ENCODE measurements around the gene TRAPPC10.

The TRAPPC10 gene

GRCh38 chr21:43983860-43984420 lies 28.2 kb upstream of the TRAPPC10 start:
- no peak for DNase-seq

- DNase-seq, result no peak
Observed at GRCh38 chr21:43984905-43985689, 27.0 kb upstream of the TRAPPC10 start.

DNA sequence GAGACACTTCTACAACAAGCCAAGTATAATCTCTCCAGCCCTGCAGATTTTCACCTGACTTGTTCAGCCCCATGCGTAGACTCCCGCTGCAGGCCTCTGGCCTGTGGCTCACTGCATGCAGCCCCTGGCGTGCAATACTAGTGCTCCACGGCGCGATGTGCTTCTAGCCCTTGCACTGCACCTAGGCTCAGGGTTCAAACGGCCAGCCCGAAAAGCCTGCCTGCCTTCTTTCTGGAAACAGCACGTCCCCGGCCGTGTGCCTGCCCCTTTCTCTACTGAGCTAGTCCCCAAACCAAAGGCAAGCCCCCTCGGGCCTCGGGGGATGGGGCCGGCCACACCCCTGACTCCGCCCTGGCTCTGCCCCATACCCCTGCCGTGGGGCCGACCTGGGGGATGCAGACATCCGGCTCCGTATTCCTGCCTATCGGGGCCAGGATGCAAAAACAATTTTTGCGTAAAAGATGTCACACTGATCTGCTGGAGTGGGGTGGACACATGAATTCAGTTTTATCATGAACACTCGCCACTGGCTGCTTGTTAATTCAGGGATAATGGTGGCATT lies 26.3 kb upstream of the TRAPPC10 start:
- DNase-seq, result no peak

GRCh38 chr21:43986544-43987451 lies 25.3 kb upstream of the TRAPPC10 start:
- no peak for DNase-seq

GRCh38 chr21:43987509-43987908 lies 24.6 kb upstream of the TRAPPC10 start:
- DNase-seq, result no peak

DNA sequence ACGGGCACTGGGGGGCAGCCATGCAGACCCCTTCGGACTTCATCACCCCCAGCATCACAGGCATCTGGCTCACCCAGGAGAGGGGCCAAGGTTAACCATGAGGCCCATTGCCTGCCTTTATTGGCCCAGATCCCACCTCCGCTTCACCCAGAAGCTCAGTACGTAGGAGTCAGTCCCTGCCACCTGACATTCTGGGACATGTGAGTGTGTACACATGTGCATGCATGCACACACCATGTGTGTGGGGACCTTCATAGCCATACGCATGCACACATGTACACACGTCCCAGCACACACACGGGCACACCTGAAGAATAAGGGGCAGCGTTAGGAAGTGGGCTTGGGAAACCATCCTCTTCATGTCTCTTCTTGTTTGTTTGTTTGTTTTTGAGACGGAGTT lies 24.1 kb upstream of the TRAPPC10 start:
- no peak for DNase-seq

- DNase-seq, result no peak
Observed at GRCh38 chr21:43988506-43989230, 23.4 kb upstream of the TRAPPC10 start.

GRCh38 chr21:43989401-43989800 lies 22.7 kb upstream of the TRAPPC10 start:
- no peak for DNase-seq

GRCh38 chr21:43991447-43991991 lies 20.6 kb upstream of the TRAPPC10 start:
- no peak for DNase-seq

GRCh38 chr21:43992121-43992520 lies 20.0 kb upstream of the TRAPPC10 start:
- DNase-seq, result no peak

GRCh38 chr21:43993420-43993934 lies 18.6 kb upstream of the TRAPPC10 start:
- no peak for DNase-seq

GRCh38 chr21:43994085-43994484 lies 18.0 kb upstream of the TRAPPC10 start:
- DNase-seq, result no peak

- DNase-seq, result no peak
Observed at GRCh38 chr21:43994646-43995045, 17.5 kb upstream of the TRAPPC10 start.

GRCh38 chr21:43995521-43996105 lies 16.5 kb upstream of the TRAPPC10 start:
- DNase-seq, result no peak

- DNase-seq, result no peak
Observed at GRCh38 chr21:43997766-43998742, 14.1 kb upstream of the TRAPPC10 start.

DNA sequence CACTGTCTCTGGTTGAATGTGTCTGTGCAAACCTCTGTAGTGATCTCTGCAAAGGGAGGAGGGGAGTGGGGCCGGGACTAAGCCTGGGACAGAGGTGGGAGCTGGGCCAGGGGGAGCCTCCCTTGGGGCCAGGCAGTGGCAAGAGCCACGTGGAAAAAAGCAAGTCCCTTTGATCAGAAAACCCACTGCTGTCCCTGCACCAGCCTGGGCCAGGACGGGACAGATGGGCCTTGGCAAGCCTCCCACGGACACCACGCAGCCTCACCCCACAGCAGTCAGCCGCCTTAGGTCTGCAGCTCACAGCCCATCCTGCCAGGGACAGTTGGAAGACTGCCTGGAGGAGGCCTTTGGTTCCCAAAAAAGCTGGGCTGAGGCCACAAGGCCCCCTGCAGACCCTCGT lies 11.7 kb upstream of the TRAPPC10 start:
- no peak for DNase-seq

DNA sequence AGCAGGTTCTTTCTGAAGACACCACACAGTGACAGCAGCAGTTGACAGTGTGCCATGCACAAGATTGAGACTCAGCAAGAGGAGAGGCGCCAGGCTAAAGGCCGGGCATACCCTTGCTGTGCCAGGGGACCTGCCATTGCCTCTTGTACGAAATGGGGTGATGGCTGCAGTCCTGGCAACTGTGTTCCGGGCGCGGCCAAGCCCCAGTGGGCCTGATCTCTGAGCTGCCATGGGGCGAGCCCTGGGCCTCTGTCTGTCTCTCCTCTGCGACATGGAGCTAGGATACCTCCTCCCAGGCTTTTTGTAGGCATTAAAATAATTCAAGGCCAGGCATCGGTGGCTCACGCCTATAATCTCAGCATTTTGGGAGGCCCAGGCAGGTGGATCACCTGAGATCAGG lies 9.6 kb upstream of the TRAPPC10 start:
- no peak for DNase-seq

DNA sequence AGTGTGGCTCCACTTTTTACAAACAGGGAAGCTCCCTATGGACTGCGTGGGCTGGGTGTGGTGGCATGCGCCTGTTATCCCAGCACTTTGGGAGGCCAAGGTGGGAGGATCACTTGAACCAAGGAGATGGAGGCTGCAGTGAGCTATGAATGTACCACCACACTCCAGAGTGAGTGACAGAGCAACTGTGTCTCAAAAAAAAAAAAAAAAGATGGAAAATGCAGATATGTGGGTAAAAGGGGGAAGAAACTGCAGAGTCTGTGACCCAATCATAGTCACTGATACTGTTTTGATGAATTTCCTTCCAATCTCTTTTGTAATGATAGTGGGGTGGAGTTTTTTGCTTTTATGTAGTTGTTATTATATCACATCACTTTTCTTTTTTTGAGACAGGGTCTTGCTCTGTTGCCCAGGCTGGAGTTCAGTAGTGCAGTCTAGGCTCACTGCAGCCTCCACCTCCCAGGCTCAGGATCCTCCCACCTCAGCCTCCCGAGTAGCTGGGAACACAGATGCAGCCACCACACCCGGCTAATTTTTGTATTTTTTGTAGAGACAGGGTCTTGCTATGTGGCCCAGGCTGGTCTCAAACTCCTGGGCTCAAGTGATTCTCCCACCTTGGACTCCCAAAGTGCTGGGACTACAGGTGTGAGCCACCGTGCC lies 8.7 kb upstream of the TRAPPC10 start:
- DNase-seq, result no peak

DNA sequence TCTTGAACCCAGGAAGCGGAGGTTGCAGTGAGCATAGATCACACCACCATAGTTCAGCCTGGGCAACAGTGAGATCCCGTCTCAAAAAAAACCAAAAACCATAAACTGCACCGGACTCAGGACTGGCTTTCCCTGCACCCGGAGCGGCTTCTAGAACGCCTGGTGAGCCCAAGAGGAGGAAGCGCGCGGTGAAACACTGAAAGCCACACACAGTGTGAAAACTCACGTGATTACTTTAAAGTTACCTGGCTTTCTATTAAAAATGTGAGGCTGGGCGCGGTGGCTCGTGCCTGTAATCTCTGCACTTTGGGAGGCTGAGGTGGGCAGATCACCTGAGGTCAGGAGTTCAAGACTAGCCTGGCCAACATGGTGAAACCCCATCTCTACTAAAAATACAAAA lies 7.0 kb upstream of the TRAPPC10 start:
- no peak for DNase-seq

GRCh38 chr21:44005593-44005992 lies 6.5 kb upstream of the TRAPPC10 start:
- no peak for DNase-seq

All from CD4-positive, alpha-beta T cell treated with Interleukin-21 for 1 hour (primary cell).